ENCODE measurements around the gene TCAP. TPM values are rescaled to one million over a fixed set of nuclear protein-coding genes. Genes with fewer than 3 reads are reported as not detected.

TCAP gene
- total RNA-seq, 1 donor from 2014 or later = 2.3 TPM

GRCh38 chr17:39660397-39661385 is 4.5 kb upstream of the TCAP start:
- no peak overlapping the region for H3K27ac Mint-ChIP-seq (ENCODE audit: unreplicated experiment)
- peaks cover 5% of the 10 kb centered on the region for H3K4me1 Mint-ChIP-seq (ENCODE audit: low read depth, unreplicated experiment)
- H3K4me3 Mint-ChIP-seq (ENCODE audit: unreplicated experiment) = no peak overlapping the region
- DNase-seq = no peak
- H3K27me3 Mint-ChIP-seq (ENCODE audit: unreplicated experiment) = peaks cover 3% of the 10 kb centered on the region
- no peaks in the 10 kb centered on the region for H3K36me3 Mint-ChIP-seq (ENCODE audit: unreplicated experiment)
- no peak for TF ChIP-seq CTCF (IDR thresholded peaks at IDR 0.05; ENCODE audit: partially characterized antibody, unreplicated experiment)
- H3K9me3 Mint-ChIP-seq (ENCODE audit: unreplicated experiment) = peaks cover under 1% of the 10 kb centered on the region

- H3K4me1 Mint-ChIP-seq (ENCODE audit: low read depth, unreplicated experiment) = peaks cover 5% of the 10 kb centered on the region
- no peak overlapping the region for H3K4me3 Mint-ChIP-seq (ENCODE audit: unreplicated experiment)
- TF ChIP-seq CTCF (IDR thresholded peaks at IDR 0.05; ENCODE audit: partially characterized antibody, unreplicated experiment) = no peak
- H3K27ac Mint-ChIP-seq (ENCODE audit: unreplicated experiment) = no peak overlapping the region
- DNase-seq = no peak
- H3K9me3 Mint-ChIP-seq (ENCODE audit: unreplicated experiment) = no peaks in the 10 kb centered on the region
- peaks cover 4% of the 10 kb centered on the region for H3K27me3 Mint-ChIP-seq (ENCODE audit: unreplicated experiment)
- H3K36me3 Mint-ChIP-seq (ENCODE audit: unreplicated experiment) = no peaks in the 10 kb centered on the region
Measured at GRCh38 chr17:39661744-39662541, 3.2 kb upstream of the TCAP start.

GRCh38 chr17:39662551-39663339 is 2.4 kb upstream of the TCAP start:
- peaks cover 5% of the 10 kb centered on the region for H3K27me3 Mint-ChIP-seq (ENCODE audit: unreplicated experiment)
- no peak for TF ChIP-seq CTCF (IDR thresholded peaks at IDR 0.05; ENCODE audit: partially characterized antibody, unreplicated experiment)
- no peak overlapping the region for H3K4me3 Mint-ChIP-seq (ENCODE audit: unreplicated experiment)
- no peak for DNase-seq
- H3K27ac Mint-ChIP-seq (ENCODE audit: unreplicated experiment) = no peak overlapping the region
- H3K9me3 Mint-ChIP-seq (ENCODE audit: unreplicated experiment) = no peaks in the 10 kb centered on the region
- no peaks in the 10 kb centered on the region for H3K36me3 Mint-ChIP-seq (ENCODE audit: unreplicated experiment)
- H3K4me1 Mint-ChIP-seq (ENCODE audit: low read depth, unreplicated experiment) = peaks cover 5% of the 10 kb centered on the region

GRCh38 chr17:39663340-39663687 is 1.8 kb upstream of the TCAP start:
- TF ChIP-seq CTCF (IDR thresholded peaks at IDR 0.05; ENCODE audit: partially characterized antibody, unreplicated experiment) = no peak
- Mint-ChIP-seq H3K4me3 (ENCODE audit: unreplicated experiment) (no peak overlapping the region), H3K4me1 (ENCODE audit: low read depth, unreplicated experiment) (peaks cover 5% of the 10 kb centered on the region), H3K36me3 (ENCODE audit: unreplicated experiment) (no peaks in the 10 kb centered on the region), H3K9me3 (ENCODE audit: unreplicated experiment) (no peaks in the 10 kb centered on the region), H3K27ac (ENCODE audit: unreplicated experiment) (no peak overlapping the region), H3K27me3 (ENCODE audit: unreplicated experiment) (peaks cover 5% of the 10 kb centered on the region)
- no peak for DNase-seq
